ENCODE results near the gene RMDN2.

GRCh38 chr2:37985333-37985732, 60.2 kb downstream of the RMDN2 start:
- no peak for TF ChIP-seq CTCF (IDR thresholded peaks at IDR 0.05; ENCODE audit: low read length)
- TF ChIP-seq EZH2phosphoT487 (IDR thresholded peaks at IDR 0.05; ENCODE audit: low read length): no peak
- TF ChIP-seq EZH2 (optimal IDR thresholded peaks at IDR 0.05; ENCODE audit: low read depth, low read length): no peak
